ENCODE results near the gene ADIPOR2.

DNA sequence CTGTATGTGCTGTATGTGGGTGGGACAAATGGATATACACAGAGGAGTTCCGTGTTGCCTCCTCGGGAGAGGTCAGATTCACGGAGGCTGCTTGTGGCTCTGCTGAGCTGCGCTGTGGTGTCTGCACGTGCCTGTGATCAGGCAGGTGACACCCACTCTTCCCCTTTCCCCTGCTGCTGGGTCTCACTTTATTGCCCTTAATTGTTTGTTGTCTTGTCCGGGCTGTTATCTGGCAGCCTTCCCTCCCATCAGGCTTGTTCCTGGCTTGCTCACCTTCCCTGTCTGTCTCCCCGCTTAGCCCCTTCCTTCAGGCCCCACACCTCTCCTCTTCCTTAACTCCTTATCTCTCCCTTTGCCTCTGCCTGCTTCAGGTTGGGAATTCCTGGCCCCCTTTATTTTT, 48.4 kb upstream of the ADIPOR2 start:
- TF ChIP-seq, protein P1, sequence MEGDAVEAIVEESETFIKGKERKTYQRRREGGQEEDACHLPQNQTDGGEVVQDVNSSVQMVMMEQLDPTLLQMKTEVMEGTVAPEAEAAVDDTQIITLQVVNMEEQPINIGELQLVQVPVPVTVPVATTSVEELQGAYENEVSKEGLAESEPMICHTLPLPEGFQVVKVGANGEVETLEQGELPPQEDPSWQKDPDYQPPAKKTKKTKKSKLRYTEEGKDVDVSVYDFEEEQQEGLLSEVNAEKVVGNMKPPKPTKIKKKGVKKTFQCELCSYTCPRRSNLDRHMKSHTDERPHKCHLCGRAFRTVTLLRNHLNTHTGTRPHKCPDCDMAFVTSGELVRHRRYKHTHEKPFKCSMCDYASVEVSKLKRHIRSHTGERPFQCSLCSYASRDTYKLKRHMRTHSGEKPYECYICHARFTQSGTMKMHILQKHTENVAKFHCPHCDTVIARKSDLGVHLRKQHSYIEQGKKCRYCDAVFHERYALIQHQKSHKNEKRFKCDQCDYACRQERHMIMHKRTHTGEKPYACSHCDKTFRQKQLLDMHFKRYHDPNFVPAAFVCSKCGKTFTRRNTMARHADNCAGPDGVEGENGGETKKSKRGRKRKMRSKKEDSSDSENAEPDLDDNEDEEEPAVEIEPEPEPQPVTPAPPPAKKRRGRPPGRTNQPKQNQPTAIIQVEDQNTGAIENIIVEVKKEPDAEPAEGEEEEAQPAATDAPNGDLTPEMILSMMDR (IDR thresholded peaks at IDR 0.05) = no peak
- TF ChIP-seq POLR2A (IDR thresholded peaks at IDR 0.05) (no peak), EP300 (IDR thresholded peaks at IDR 0.05) (no peak), POLR2AphosphoS5 (IDR thresholded peaks at IDR 0.05) (no peak)

Data from stomach (tissue), 4 donors.